GM19463 (cell line): ENCODE data around the gene TPSB2.
"Not testable (repeated sequence)": the region's sequence is repeated elsewhere in the genome, so short reads cannot be mapped to it uniquely, and the experiment has no call there.

ENCODE experiments used
- ATAC-seq: cut with Tn5 transposase; IDR thresholded peaks from one replicate; pipeline ENCODE4 v1.9.1; 2021; ENCODE audit warnings: mild to moderate bottlenecking, moderate library complexity; ENCODE audit not compliant: unreplicated experiment

The TPSB2 gene

DNA sequence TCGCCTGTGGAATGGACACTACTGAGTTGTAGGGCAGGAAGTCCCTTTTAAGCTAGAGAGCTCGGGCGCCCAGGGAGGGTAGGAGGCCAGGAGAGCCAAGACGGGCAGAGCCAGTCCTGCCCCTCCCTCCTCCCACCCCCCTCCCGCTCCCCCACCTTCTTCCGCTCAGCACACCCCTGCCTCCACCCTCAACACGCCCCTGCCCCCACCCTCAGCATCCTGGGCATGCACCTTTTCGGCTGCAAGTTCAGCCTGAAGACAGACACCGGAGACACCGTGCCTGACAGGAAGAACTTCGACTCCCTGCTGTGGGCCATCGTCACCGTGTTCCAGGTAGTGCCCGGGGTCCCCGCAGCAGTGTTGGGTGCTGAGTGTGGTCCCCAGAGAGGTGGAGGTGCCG, 23.2 kb downstream of the TPSB2 start:
- no peak for ATAC-seq

DNA sequence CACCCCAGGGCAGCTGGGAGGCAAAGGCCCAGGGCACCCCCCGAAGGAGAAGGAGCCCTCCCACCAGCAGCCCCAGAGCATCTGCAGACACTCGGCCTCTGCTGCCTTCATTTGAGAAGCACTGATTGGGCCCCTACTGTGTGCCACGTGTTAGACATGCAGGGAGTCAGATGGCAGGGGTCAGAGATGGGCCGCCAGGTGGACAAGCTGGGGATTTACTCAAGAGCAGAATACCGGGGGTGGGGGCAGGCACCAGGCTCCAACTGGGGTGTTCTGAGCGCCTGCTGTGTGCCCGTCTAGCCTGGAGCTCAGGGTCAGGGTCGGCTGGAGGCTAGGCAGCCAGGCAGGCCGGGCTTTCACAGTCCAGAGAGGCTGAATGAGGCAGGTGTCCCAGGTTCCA, 23.7 kb downstream of the TPSB2 start:
- ATAC-seq, result no peak

DNA sequence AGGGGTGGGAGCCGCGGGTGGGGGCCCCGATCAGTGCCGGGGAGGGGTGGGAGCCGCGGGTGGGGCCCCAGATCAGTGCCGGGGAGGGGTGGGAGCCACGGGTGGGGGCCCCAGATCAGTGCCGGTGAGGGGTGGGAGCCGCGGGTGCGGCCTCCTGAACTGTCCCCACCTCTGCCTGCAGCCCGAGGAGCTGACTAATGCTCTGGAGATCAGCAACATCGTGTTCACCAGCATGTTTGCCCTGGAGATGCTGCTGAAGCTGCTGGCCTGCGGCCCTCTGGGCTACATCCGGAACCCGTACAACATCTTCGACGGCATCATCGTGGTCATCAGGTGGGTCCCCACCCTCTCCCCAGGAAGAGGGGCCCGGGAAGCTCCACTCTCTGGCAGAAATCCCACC, 25.1 kb downstream of the TPSB2 start:
- no peak for ATAC-seq

DNA sequence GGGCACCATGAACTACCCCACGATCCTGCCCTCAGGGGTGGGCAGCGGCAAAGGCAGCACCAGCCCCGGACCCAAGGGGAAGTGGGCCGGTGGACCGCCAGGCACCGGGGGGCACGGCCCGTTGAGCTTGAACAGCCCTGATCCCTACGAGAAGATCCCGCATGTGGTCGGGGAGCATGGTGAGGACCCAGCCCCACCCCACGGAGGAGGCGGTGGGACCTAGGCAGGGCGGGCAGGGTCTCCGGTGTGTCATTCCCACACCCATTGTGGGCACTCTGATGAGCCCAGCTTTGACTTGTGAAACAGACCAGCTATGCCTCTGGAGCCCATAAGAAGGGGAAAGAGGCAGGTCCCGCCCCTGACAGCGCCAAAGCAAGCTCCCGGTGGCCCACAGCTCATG, 27.7 kb downstream of the TPSB2 start:
- no peak for ATAC-seq

DNA sequence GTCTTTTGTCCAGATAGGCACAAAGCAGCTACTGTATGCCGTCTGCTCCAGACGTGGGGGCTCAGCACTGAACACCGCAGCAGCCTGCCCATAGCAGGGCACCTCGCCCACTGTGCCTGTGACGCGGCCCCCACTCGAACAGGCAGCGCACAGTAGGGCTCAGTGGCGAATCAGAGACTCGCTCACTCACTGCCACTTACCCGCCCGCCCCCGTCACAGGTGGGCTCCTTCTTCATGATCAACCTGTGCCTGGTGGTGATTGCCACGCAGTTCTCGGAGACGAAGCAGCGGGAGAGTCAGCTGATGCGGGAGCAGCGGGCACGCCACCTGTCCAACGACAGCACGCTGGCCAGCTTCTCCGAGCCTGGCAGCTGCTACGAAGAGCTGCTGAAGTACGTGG, 28.5 kb downstream of the TPSB2 start:
- ATAC-seq, result no peak

DNA sequence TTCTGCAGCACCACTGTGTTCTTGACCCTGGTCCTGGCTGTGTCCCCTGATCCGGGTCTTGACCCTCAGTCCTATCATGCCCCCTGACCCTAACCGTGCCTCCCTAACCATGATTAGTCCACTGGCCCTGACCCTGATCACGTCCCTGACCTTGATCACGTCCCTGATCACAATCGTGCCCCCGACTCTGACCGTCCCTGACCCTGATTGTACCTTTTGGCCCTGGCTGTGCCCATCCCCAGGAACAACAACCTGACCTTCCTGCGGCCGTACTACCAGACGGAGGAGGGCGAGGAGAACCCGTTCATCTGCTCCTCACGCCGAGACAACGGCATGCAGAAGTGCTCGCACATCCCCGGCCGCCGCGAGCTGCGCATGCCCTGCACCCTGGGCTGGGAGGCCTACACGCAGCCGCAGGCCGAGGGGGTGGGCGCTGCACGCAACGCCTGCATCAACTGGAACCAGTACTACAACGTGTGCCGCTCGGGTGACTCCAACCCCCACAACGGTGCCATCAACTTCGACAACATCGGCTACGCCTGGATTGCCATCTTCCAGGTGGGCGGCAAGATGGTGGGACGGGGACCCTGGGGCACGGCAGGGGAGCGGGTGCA, 29.9 kb downstream of the TPSB2 start:
- no peak for ATAC-seq

DNA sequence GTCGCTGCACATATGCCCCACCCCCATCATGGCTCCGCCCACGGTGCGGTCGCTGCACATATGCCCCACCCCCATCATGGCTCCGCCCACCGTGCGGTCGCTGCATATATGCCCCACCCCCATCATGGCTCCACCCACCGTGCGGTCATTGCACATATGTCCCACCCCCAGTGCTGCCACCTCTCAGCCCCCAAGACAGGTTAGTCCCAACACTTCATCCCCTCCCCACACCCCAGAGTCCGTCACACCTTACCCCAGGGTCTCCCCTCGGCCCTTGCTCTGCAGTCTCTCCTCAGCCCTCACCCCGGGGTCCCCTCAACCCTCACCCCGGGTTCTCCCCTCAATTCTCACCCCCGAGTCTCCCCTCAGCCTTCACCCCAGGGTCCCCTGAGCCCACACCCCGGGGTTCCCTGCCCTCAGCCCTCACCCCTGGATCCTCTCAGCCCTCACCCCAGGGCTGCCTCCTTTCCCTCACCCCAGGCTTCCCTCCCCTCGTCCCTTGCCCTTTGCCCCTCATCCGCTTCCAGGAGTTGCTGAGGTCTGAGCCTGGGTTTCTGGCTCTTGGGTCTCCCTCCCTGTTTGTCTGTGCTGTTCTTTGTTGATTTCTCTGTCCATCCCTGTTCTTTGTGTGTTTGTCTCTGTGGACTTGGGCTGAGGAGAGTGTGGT, 30.5 kb downstream of the TPSB2 start:
- no peak for ATAC-seq

DNA sequence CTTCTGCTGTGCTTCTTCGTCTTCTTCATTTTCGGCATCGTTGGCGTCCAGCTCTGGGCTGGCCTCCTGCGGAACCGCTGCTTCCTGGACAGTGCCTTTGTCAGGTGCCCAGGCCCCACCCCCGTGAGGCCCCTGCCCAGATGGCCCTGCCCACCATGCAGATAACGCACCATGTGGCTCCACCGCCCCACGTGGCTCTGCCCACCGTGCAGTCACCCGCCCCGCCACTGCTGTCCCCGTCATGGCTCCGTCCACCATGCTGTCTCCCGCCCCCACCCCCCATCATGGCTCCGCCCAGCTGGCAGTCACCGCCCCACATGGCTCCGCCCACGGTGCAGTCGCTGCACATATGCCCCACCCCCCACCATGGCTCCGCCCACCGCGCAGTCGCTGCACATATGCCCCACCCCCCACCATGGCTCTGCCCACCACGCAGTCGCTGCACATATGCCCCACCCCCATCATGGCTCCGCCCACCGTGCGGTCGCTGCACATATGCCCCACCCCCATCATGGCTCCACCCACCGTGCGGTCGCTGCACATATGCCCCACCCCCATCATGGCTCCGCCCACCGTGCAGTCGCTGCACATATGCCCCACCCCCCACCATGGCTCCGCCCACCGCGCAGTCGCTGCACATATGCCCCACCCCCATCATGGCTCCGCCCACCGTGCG, 31.2 kb downstream of the TPSB2 start:
- not testable (repeated sequence) for ATAC-seq

DNA sequence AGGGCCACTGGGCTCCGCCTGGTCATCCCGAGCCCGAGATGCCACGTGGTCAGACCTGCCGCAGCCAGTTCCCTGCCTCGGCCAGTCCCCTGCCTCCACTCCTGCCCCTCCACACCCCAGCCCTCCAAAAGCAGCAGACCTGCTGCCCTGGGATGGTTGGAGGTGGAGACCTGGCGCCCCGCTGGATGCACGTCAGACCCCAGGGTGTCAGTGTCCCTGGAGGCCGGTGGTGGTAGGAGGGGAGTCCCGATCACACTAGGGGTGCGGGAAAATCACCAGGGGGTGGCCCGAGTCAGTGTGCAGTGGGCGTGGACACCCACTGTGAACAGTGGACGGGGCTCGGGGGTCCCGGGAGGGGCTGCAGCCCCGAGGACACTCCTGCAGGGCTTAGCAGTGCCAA, 31.8 kb downstream of the TPSB2 start:
- ATAC-seq, result no peak

DNA sequence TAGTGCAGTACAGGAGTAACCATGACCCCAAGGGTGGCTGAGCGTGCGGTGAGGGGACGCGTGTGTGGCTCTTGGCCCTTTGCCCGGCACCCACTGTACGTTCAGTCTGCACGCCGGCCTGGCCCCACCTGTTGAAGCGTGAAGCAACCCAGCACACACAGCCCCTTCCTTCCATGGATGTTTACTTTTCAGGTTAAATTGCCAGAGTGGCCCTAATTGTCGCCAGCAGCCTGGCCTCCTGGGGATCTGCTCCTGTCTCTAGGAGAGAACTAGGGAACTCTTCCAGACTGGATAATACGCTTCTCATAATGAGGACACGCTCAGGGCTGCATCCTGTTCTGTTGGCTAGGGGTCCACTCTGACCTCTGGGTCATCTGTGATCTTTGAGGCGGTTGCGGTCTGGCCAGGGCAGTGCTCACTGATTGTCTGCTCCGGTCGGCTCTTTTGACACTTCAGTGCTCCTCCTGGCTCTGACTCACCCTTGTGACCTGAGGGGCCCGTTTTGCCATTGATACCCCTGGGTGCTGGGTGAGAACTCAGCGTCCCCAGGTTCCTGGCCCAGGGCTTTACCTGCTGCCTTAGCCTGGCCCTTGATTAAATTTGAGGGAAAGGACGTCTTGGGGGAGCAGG, 32.6 kb downstream of the TPSB2 start:
- no peak for ATAC-seq

DNA sequence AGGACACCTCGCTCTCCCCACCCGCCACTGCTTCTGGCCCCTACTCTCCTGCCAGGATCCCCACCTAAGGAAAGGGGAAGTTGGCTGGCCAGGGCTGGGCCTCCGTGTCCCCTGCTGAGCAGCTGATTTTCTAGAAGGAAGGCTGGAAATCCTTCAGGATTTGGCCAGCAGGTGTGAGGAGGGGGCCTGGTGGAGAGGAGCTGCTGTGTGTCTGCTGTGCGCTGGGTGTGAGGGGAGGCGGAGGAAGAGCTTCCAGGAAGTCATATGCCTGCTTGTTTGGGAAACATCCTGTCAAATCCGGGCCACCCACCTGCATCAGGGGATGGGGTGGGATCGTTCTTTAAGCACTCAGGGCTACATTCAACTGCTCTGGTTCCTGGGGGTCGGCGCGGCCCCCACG, 33.5 kb downstream of the TPSB2 start:
- ATAC-seq, result no peak

DNA sequence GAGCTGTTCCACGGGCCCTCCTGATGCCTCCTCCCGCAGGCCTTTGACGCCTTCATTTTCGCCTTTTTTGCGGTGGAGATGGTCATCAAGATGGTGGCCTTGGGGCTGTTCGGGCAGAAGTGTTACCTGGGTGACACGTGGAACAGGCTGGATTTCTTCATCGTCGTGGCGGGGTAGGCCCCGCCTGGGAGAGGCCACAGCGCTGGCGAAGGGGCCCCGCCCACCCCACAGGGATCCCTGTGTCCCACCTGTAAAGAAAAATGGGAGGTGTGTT, 34.7 kb downstream of the TPSB2 start:
- ATAC-seq, result no peak

DNA sequence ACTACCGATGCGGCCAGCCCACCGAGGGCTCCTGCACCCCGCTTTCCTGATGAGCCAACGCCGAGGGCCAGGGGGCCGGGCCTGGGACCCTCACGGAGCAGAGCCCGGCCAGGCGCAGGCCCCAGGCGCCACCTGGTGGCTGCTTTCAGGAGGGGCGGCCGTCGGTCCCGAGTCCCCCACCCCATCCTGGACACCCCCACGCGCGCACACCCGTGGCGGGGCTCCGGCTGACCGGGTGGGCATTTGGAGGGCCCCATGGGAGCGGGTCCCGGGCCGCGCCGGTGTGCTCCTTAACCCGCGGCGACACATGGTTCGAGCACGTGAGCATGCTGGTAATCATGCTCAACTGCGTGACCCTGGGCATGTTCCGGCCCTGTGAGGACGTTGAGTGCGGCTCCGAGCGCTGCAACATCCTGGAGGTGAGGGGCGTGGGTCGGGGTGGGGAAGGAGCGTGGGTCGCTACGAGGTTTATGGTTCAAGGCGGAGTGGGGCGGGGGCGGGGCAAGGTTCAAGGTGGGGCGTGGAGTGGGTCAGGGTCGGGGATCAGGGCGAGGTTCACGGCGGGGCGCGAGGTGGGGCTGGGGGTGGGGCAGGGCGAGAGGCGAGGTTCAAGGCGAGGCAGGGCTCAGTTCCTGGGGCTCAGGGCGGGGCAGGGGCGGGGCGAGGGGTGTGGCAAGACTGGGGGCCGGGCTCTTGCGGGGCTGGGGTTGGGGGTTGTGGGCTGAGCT, 35.2 kb downstream of the TPSB2 start:
- no peak for ATAC-seq

DNA sequence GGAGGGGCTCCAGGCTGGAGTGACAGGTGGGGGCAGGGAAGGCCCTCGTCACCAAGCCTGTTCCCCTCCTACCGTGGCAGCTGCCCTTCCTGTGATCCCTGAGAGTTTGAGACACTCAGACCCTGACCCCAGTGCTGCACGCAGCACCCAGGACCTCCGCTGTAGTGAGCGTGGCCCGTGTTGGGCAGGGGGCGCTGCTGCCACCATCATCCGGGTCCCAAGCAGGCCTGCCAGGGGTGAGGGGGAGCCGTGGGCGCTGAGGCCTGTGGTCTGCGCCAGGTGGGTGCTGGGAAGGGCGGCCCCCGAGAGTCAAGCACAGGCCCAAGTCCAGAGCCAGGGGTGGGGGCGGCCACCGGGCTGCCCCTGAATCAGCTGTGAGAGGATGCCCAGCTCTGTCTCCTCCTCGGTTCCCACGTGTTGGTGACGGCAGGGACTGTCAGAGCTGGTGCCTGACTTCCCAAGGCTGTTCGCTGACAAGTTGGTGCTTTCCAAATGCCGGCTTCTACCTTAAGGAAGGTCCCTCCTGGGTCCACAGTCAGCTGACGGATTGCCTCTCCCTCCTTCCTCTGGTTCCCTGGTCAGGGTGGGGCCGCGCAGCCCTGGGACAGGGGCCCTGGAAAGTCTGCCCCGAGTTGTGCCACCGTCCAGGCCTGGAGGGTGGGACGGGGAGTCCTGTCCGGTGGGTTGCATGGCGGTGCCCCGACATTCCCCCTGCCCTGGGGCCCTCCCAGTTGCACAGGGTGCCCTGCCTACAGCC, 36.0 kb downstream of the TPSB2 start:
- ATAC-seq, result no peak

DNA sequence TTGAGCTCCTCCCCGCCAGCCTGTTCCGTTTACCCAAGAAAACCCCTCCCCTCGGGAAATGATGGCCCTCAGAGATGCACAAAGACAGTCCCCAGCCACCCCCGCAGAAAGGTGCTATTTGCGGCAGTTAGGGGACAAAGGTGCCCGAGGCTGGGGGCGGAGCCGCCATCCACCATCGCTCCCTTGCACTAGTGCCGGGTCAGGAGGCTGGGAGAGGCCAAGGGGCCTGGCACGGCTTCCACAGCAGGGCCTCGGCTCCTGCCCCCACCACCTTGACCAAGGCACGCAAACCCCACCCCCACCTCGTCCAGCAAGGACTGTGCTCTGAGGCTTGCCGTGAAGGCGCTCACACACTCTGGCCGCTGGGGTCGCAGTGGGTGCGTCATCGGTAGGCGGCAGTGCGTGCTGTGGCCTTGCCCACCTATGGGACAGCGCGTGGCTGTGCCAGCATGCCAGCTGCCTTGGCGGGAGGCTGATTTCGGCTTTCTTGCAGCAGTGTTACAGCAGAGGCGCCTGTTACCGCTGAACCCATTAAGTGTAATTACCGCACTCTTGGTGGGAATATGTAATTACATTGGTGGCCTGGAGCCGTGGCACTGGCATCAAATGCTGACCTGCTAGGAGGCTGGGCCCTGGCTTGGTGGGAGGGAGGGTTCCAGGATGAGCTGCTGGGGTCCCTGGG, 36.7 kb downstream of the TPSB2 start:
- ATAC-seq, result no peak

DNA sequence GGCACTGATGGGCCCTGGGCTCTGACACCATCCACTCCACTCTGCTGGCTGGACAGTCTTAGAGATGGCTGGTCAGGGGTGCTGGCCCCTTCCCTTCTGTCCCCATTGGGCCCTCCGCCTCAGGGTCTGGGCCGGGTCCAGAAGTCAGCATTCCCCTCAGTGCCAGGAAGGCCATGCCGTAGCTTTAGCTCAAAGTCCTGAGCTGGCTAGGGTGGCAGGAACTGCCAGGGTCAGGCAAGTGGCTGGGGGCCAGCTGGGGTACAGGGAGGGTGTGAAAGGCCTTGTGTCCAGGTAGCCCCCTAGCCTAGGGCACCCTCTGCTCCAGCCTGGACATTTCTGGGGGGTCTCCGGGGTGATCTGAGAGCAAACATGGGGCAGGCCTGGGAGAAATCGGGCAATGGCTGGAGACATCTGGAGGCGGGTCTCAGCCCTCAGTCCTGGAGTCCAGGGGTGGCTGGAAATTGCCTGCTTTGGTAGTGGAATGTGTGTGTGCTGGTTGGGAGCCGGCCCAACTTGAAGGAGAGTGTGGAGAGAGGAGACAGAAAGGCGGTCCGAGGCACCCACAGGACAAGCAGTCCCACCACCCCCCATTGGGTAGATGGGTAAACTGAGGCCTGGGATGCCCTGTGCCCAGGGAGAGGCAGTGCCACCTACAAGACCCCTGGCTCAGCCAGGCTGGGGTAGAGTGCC, 37.5 kb downstream of the TPSB2 start:
- no peak for ATAC-seq

DNA sequence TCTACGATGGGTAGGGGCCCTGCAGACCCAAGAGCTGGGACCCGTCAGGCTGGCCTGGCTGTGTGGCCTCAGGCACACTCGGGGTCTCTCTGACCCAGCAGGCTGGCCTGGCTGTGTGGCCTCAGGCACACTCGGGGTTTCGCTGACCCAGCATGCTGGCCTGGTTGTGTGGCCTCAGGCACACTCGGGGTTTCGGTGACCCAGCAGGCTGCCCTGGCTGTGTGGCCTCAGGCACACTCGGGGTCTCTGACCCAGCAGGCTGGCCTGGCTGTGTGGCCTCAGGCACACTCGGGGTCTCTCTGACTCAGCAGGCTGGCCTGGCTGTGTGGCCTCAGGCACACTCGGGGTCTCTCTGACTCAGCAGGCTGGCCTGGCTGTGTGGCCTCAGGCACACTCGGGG, 39.2 kb downstream of the TPSB2 start:
- not testable (repeated sequence) for ATAC-seq

DNA sequence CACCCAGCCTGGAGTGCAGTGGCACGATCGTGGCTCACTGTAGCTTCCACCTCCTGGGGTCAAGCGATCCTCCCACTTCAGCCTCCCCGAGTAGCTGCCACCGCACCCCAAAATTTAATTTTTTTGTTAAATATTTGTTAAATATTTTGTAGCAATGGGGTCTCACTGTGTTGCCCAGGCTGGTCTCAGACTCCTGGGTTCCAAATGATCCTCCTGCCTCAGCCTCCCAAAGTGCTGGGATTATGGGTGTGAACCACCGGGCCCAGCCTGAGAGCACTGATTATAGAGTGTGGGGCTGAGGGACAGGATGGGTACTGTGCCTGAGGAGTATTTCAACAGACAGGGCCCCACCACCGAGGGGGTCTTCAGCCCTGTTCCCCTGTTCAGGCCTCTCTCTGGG, 40.5 kb downstream of the TPSB2 start:
- ATAC-seq, result no peak

DNA sequence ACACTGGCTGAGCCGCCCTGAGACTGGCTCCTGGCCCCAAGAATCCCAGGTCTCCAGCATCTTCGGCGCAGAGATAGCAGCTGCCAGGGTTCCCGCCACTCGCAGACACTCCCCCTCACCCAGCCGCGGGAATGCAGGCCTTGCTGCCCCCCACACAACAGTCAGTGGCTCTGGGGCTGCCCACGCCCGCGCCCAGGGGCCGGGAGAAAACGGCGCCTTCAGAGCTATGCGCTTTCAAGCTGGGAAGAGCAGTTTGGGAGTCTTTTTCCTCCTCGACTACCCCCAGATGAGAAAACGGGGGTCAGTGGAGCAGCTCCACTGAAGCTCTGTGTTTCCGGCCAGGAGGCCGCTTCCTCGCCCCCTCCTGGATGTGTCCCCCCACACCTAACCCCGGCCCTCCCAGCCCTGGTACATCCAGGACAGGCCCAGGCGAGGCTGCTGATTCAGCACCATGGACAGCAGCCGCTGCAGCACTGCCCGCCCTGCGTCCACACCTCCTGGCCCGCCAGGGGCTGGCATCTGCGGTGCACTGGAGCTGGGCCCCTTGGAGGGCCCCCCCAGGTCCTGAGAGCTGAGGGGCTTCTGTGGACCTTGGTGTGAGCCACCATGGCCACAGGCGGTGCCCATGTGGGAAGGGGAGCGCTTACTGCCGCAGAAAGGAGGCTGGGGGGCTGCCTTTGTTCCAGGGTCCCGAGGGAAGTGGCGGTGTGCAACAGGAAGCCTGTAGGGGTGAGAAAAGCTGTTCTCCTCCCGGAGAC, 41.4 kb downstream of the TPSB2 start:
- ATAC-seq, result no peak
